WTC11 (cell line): Measurements from ENCODE around the gene SATB1. TPM values are rescaled to one million over a fixed set of nuclear protein-coding genes. Genes with fewer than 3 reads are reported as not detected.

Experiments used
- ATAC-seq: fragments of 200-7000 bp; cut with Tn5 transposase; 2 replicates; pipeline ENCODE4 v1.10.0; 2021; ENCODE audit warnings: mild to moderate bottlenecking, moderate library complexity
- CTCF ChIA-PET: fragments of 300-600 bp; sonication (Branson Sonifier 250); formaldehyde crosslinking; loops from one replicate; lab custom pipeline; 2021; ENCODE audit warnings: antibody characterized with exemption; lab: Charles Lee
- POLR2A ChIA-PET: fragments of 350-600 bp; sonication (Branson Sonifier 250); formaldehyde crosslinking; loops from one replicate; lab custom pipeline; 2021; ENCODE audit warnings: antibody characterized with exemption; lab: Charles Lee
- DNase-seq: peaks from one replicate; pipeline ENCODE4 v3.0.0; 2021; ENCODE audit warnings: low spot score
- H3K27ac Mint-ChIP-seq: 2 replicates; pipeline ENCODE4 v1.8.0; 2021; ENCODE audit warnings: mixed read lengths
- H3K27me3 Mint-ChIP-seq: 2 replicates; pipeline ENCODE4 v1.8.0; 2021; ENCODE audit warnings: low read depth, mild to moderate bottlenecking, moderate library complexity, mixed read lengths
- H3K36me3 Mint-ChIP-seq: 2 replicates; pipeline ENCODE4 v1.8.0; 2021; ENCODE audit warnings: mixed read lengths
- H3K4me1 Mint-ChIP-seq: 2 replicates; pipeline ENCODE4 v1.8.0; 2022; ENCODE audit warnings: mixed read lengths
- H3K4me3 Mint-ChIP-seq: 2 replicates; pipeline ENCODE4 v1.8.0; 2021; ENCODE audit warnings: mild to moderate bottlenecking, moderate library complexity, mixed read lengths
- H3K9me3 Mint-ChIP-seq: 2 replicates; pipeline ENCODE4 v1.8.0; 2021; ENCODE audit warnings: mixed read lengths
- ARID4B ChIP-seq: sonication (generic); formaldehyde crosslinking; IDR thresholded peaks from 2 replicates; pipeline ENCODE4 v1.8.0; 2023; ENCODE audit warnings: missing genetic modification reagents, mild to moderate bottlenecking, borderline replicate concordance
- ATF3 ChIP-seq: sonication (generic); formaldehyde crosslinking; conservative IDR thresholded peaks from 2 replicates; pipeline ENCODE4 v1.8.1; 2022; ENCODE audit warnings: mild to moderate bottlenecking, missing genetic modification reagents
- ATF6 ChIP-seq: sonication (generic); formaldehyde crosslinking; IDR thresholded peaks from 2 replicates; pipeline ENCODE4 v1.8.1; 2023; ENCODE audit warnings: mild to moderate bottlenecking, missing genetic modification reagents
- ELF4 ChIP-seq: sonication (generic); formaldehyde crosslinking; IDR thresholded peaks from 2 replicates; pipeline ENCODE4 v1.8.1; 2022; ENCODE audit warnings: low read depth, mild to moderate bottlenecking, moderate library complexity, missing genetic modification reagents
- FOXJ3 ChIP-seq: sonication (generic); formaldehyde crosslinking; IDR thresholded peaks from 2 replicates; pipeline ENCODE4 v1.9.0; 2021; ENCODE audit warnings: missing genetic modification reagents, mild to moderate bottlenecking, borderline replicate concordance
- FOXK1 ChIP-seq: sonication (generic); formaldehyde crosslinking; IDR thresholded peaks from 2 replicates; pipeline ENCODE4 v1.8.0; 2022; ENCODE audit warnings: mild to moderate bottlenecking, moderate library complexity, missing genetic modification reagents
- HMGXB4 ChIP-seq: sonication (generic); formaldehyde crosslinking; IDR thresholded peaks from 2 replicates; pipeline ENCODE4 v1.8.1; 2023; ENCODE audit warnings: mild to moderate bottlenecking, moderate library complexity, missing genetic modification reagents
- IRF1 ChIP-seq: sonication (generic); formaldehyde crosslinking; IDR thresholded peaks from 2 replicates; pipeline ENCODE4 v1.8.0; 2023; ENCODE audit warnings: missing genetic modification reagents
- JAZF1 ChIP-seq: fragments of 250-450 bp; sonication (Bioruptor Pico); IDR thresholded peaks from 2 replicates; pipeline ENCODE4 v1.9.0; 2021; ENCODE audit warnings: moderate library complexity, mild to moderate bottlenecking, inconsistent platforms
- MLX ChIP-seq: sonication (generic); formaldehyde crosslinking; IDR thresholded peaks from 2 replicates; pipeline ENCODE4 v1.8.1; 2023; ENCODE audit warnings: mild to moderate bottlenecking, missing genetic modification reagents, moderate library complexity
- MYBL2 ChIP-seq: sonication (generic); formaldehyde crosslinking; IDR thresholded peaks from 2 replicates; pipeline ENCODE4 v1.8.1; 2023; ENCODE audit warnings: mild to moderate bottlenecking, moderate library complexity, missing genetic modification reagents
- PRDM15 ChIP-seq: sonication (generic); formaldehyde crosslinking; IDR thresholded peaks from 2 replicates; pipeline ENCODE4 v1.8.0; 2022; ENCODE audit warnings: missing genetic modification reagents
- TCF7 ChIP-seq: sonication (generic); formaldehyde crosslinking; IDR thresholded peaks from 2 replicates; pipeline ENCODE4 v1.8.0; 2022; ENCODE audit warnings: mild to moderate bottlenecking, low read depth, missing genetic modification reagents, moderate library complexity
- ZNF281 ChIP-seq: sonication (generic); formaldehyde crosslinking; IDR thresholded peaks from 2 replicates; pipeline ENCODE4 v1.8.0; 2023; ENCODE audit warnings: mild to moderate bottlenecking, missing genetic modification reagents
- ZNF396 ChIP-seq: fragments of 250-450 bp; sonication (Bioruptor Pico); IDR thresholded peaks from 2 replicates; pipeline ENCODE4 v1.8.0; 2021; ENCODE audit warnings: mild to moderate bottlenecking, moderate library complexity, borderline replicate concordance
- ZSCAN18 ChIP-seq: fragments of 250-450 bp; sonication (Bioruptor Pico); IDR thresholded peaks from 2 replicates; pipeline ENCODE4 v2.1.2; 2022; ENCODE audit warnings: mild to moderate bottlenecking, moderate library complexity
- total RNA-seq: library from RNA; stranded (reverse); gene quantifications from 3 replicates; pipeline ENCODE4 v1.2.3, GENCODE V29; 2021

Gene SATB1
- total RNA-seq, 1 experiment from 2014 or later, result 36.2 TPM

- peaks cover 12% of the 10 kb centered on the region for H3K27me3 Mint-ChIP-seq
- POLR2A ChIA-PET, result no interaction called here
- TF ChIP-seq JAZF1 (no peak), IRF1 (CRISPR knock-in tag) (no peak), TCF7 (CRISPR knock-in tag) (no peak), ZNF396 (CRISPR knock-in tag) (no peak), FOXJ3 (CRISPR knock-in tag) (no peak), ZNF281 (no peak), ATF6 (CRISPR knock-in tag) (no peak), ARID4B (CRISPR knock-in tag) (no peak), MYBL2 (CRISPR knock-in tag) (no peak), ELF4 (no peak), MLX (CRISPR knock-in tag) (no peak), PRDM15 (CRISPR knock-in tag) (no peak), ZSCAN18 (no peak), ATF3 (CRISPR knock-in tag) (no peak), FOXK1 (CRISPR knock-in tag) (no peak), HMGXB4 (CRISPR knock-in tag) (no peak)
Measured at GRCh38 chr3:18442756-18443664, 17.9 kb upstream of the SATB1 start.

More at GRCh38 chr3:18442756-18443664, 17.9 kb upstream of the SATB1 start:
- ATAC-seq, result no peak
- Mint-ChIP-seq H3K4me1 (peaks cover 46% of the 10 kb centered on the region), H3K4me3 (peak overlapping the region; percentile 95), H3K27ac (no peak overlapping the region), H3K36me3 (peaks cover 7% of the 10 kb centered on the region), H3K9me3 (peaks cover 4% of the 10 kb centered on the region)
- CTCF ChIA-PET, result no interaction called here
- no peak for DNase-seq
